H1 (cell line): ENCODE measurements around the gene ZBED1. TPM values are rescaled to one million over a fixed set of nuclear protein-coding genes. Genes with fewer than 3 reads are reported as not detected.
"Not testable (repeated sequence)": the region's sequence is repeated elsewhere in the genome, so short reads cannot be mapped to it uniquely, and the experiment has no call there.

ENCODE experiments used
- CTCF ChIA-PET: fragments of 300-600 bp; sonication (Branson Sonifier 250); formaldehyde crosslinking; loops from one replicate; lab custom pipeline; 2021; ENCODE audit not compliant: partially characterized antibody; lab: Charles Lee
- POLR2A ChIA-PET: fragments of 300-600 bp; sonication (Branson Sonifier 250); formaldehyde crosslinking; loops from one replicate; lab custom pipeline; 2021; ENCODE audit warnings: inconsistent platforms; ENCODE audit not compliant: partially characterized antibody; lab: Charles Lee
- DNase-seq, 2 experiments: peaks; one replicate each; pipeline versions ENCODE4 v3.0.0 to v3.0.0-alpha.2; 2010 to 2022; ENCODE audit warnings: low spot score in 2 of 2, low read depth in 1 of 2, mixed read lengths in 1 of 2
- FAIRE-seq: peaks from 2 replicates; lab custom pipeline; 2011; peaks lifted over from hg19 to GRCh38; lab: Jason Lieb, UNC
- H2AFZ ChIP-seq: 2 replicates; pipeline ENCODE4 v1.8.1; 2012; ENCODE audit warnings: low read length, inconsistent platforms
- H2AK5ac ChIP-seq: 2 replicates; pipeline ENCODE4 v1.6.1; 2013; ENCODE audit warnings: low read depth, low read length
- H2BK120ac ChIP-seq: replicated peaks from 2 replicates; pipeline ENCODE3; 2013; ENCODE audit warnings: low read depth, low read length, inconsistent platforms
- H2BK12ac ChIP-seq: 2 replicates; pipeline ENCODE4 v1.6.1; 2013; ENCODE audit warnings: low read depth, low read length
- H2BK15ac ChIP-seq: 2 replicates; pipeline ENCODE4 v1.6.1; 2013; ENCODE audit warnings: low read length
- H2BK20ac ChIP-seq: 2 replicates; pipeline ENCODE4 v1.6.1; 2013; ENCODE audit warnings: low read length
- H2BK5ac ChIP-seq: 2 replicates; pipeline ENCODE4 v1.6.1; 2013; ENCODE audit warnings: low read depth, low read length
- H3K14ac ChIP-seq: 2 replicates; pipeline ENCODE4 v1.6.1; 2013; ENCODE audit warnings: inconsistent platforms; ENCODE audit not compliant: insufficient read length
- H3K18ac ChIP-seq: 2 replicates; pipeline ENCODE4 v1.6.1; 2013; ENCODE audit warnings: low read length; ENCODE audit errors: extremely low read depth
- H3K23ac ChIP-seq: 2 replicates; pipeline ENCODE4 v1.6.1; 2013; ENCODE audit warnings: inconsistent platforms; ENCODE audit not compliant: insufficient read length
- H3K23me2 ChIP-seq: 2 replicates; pipeline ENCODE4 v1.6.1; 2013; ENCODE audit warnings: low read depth, low read length
- H3K27ac ChIP-seq: 2 replicates; pipeline ENCODE4 v1.6.1; 2011; ENCODE audit warnings: low read depth, low read length, inconsistent platforms
- H3K27me3 ChIP-seq, 4 experiments: replicated peaks in 1 of 4; 1 replicate in 1 of 4; 2 replicates in 3 of 4; pipeline versions ENCODE4 v1.6.1 to v1.8.1; 2011 to 2013; ENCODE audit warnings: low read length in 3 of 4, mild to moderate bottlenecking in 3 of 4, inconsistent platforms in 2 of 4, mixed read lengths in 2 of 4, moderate library complexity in 1 of 4; ENCODE audit not compliant: control insufficient read depth in 3 of 4, insufficient read depth in 3 of 4; ENCODE audit errors: extremely low read depth in 1 of 4
- H3K36me3 ChIP-seq, 4 experiments: 2 replicates each; pipeline versions ENCODE4 v1.6.1 to v1.8.1; 2011 to 2013; ENCODE audit warnings: mild to moderate bottlenecking in 4 of 4, low read length in 3 of 4, moderate library complexity in 2 of 4, control low read depth in 1 of 4, inconsistent platforms in 1 of 4; ENCODE audit not compliant: insufficient read depth in 4 of 4, control insufficient read depth in 2 of 4
- H3K4ac ChIP-seq: replicated peaks from 2 replicates; pipeline ENCODE3; 2013; ENCODE audit warnings: low read length, low read depth, mixed read lengths, inconsistent platforms; ENCODE audit not compliant: insufficient read length
- H3K4me1 ChIP-seq, 4 experiments: replicated peaks in 1 of 4; 1 replicate in 1 of 4; 2 replicates in 3 of 4; pipeline versions ENCODE4 v1.6.1 to v1.8.1; 2011 to 2013; ENCODE audit warnings: low read length in 3 of 4, inconsistent platforms in 2 of 4, mixed read lengths in 1 of 4; ENCODE audit not compliant: insufficient read depth in 4 of 4, control insufficient read depth in 3 of 4
- H3K4me2 ChIP-seq, 2 experiments: 2 replicates each; pipeline versions ENCODE4 v1.6.1 to v1.8.1; 2011 to 2013; ENCODE audit warnings: low read depth in 2 of 2, low read length in 2 of 2, control low read depth in 1 of 2, inconsistent platforms in 1 of 2, mild to moderate bottlenecking in 1 of 2; ENCODE audit not compliant: insufficient read depth in 1 of 2
- H3K4me3 ChIP-seq, 4 experiments: fragments of 200-600, 300-600 bp in 1 of 4; sonication (generic), shearing (Covaris generic), sonication (Bioruptor Twin) in 1 of 4; 2 replicates each; pipeline versions ENCODE4 v1.5.1 to v1.8.1; 2011 to 2016; ENCODE audit warnings: low read length in 4 of 4, low read depth in 3 of 4, control low read depth in 2 of 4, inconsistent platforms in 2 of 4, mild to moderate bottlenecking in 2 of 4, mixed read lengths in 1 of 4, moderate library complexity in 1 of 4; ENCODE audit not compliant: insufficient read depth in 2 of 4; ENCODE audit errors: extremely low read depth in 1 of 4
- H3K56ac ChIP-seq: replicated peaks from 2 replicates; pipeline ENCODE3; 2013; ENCODE audit warnings: low read depth, mild to moderate bottlenecking, mixed read lengths, low read length, inconsistent platforms; ENCODE audit not compliant: insufficient read length
- H3K79me1 ChIP-seq: 2 replicates; pipeline ENCODE4 v1.6.1; 2013; ENCODE audit warnings: low read depth, low read length, control low read depth
- H3K79me2 ChIP-seq, 2 experiments: 2 replicates each; pipeline versions ENCODE4 v1.6.1 to v1.8.1; 2012 to 2013; ENCODE audit warnings: low read length in 2 of 2, mild to moderate bottlenecking in 2 of 2, inconsistent platforms in 1 of 2; ENCODE audit not compliant: insufficient read depth in 2 of 2, control insufficient read depth in 1 of 2
- H3K9ac ChIP-seq, 4 experiments: replicated peaks in 1 of 4; 1 replicate in 1 of 4; 2 replicates in 3 of 4; pipeline versions ENCODE4 v1.6.1 to v1.8.1; 2011 to 2013; ENCODE audit warnings: low read depth in 3 of 4, low read length in 3 of 4, control low read depth in 2 of 4, mild to moderate bottlenecking in 2 of 4, moderate library complexity in 2 of 4, inconsistent platforms in 1 of 4; ENCODE audit errors: extremely low read depth in 1 of 4
- H3K9me3 ChIP-seq, 2 experiments: 2 replicates each; pipeline versions ENCODE4 v1.6.1 to v1.8.1; 2012 to 2013; ENCODE audit warnings: mild to moderate bottlenecking in 2 of 2, moderate library complexity in 2 of 2, control low read depth in 1 of 2, inconsistent platforms in 1 of 2, low read depth in 1 of 2, low read length in 1 of 2, mixed read lengths in 1 of 2; ENCODE audit not compliant: insufficient read depth in 2 of 2
- H4K20me1 ChIP-seq, 2 experiments: replicated peaks in 1 of 2; 2 replicates each; pipeline versions ENCODE3 to v1.8.1; 2011 to 2013; ENCODE audit warnings: inconsistent platforms in 2 of 2, low read length in 2 of 2, mild to moderate bottlenecking in 1 of 2; ENCODE audit not compliant: insufficient read depth in 2 of 2, control insufficient read depth in 1 of 2
- H4K5ac ChIP-seq: 2 replicates; pipeline ENCODE4 v1.6.1; 2013; ENCODE audit warnings: low read length, low read depth, mixed read lengths, inconsistent platforms; ENCODE audit not compliant: insufficient read length
- H4K8ac ChIP-seq: 2 replicates; pipeline ENCODE4 v1.8.0; 2013; ENCODE audit warnings: mild to moderate bottlenecking, moderate library complexity, low read length, inconsistent platforms; ENCODE audit not compliant: insufficient read depth; ENCODE audit errors: extremely low read depth
- H4K91ac ChIP-seq: replicated peaks from 2 replicates; pipeline ENCODE3; 2013; ENCODE audit warnings: low read length, mixed read lengths, inconsistent platforms; ENCODE audit not compliant: insufficient read length
- POLR2AphosphoS5 ChIP-seq: IDR thresholded peaks from 2 replicates; pipeline ENCODE4 v1.6.1; 2011; ENCODE audit warnings: low read depth, low read length
- TEAD4 ChIP-seq: IDR thresholded peaks from 2 replicates; pipeline ENCODE4 v1.6.1; 2012; ENCODE audit warnings: low read depth, low read length, inconsistent platforms, mixed read lengths
- WGBS, 2 experiments: shearing (Covaris generic) in 1 of 2; methylation state at CpG; one replicate each; pipeline versions ENCODE4 v1.1.6 to v1.1.7; 2013 to 2015; ENCODE audit warnings: low lambda C conversion rate in 2 of 2, mixed read lengths in 2 of 2, inconsistent platforms in 1 of 2, low coverage in 1 of 2, missing lambda C conversion rate in 1 of 2; ENCODE audit not compliant: insufficient replicate concordance in 2 of 2, insufficient coverage in 1 of 2, insufficient read length in 1 of 2; ENCODE audit errors: extremely low coverage in 1 of 2, missing lambda C conversion rate in 1 of 2; 5-methylcytosine and 5-hydroxymethylcytosine counted together
- polyA plus RNA-seq, 7 experiments: library from polyadenylated mRNA; depleted of rRNA in 3 of 7; stranded (reverse) in 5 of 7; unstranded in 2 of 7; fragments of >200 nt in 5 of 7; fragments of 200-250 nt in 2 of 7; gene quantifications; 1 replicate in 5 of 7; 2 replicates in 1 of 7; 4 replicates in 1 of 7; pipeline versions ENCODE4 v1.2.1 to v1.2.3, GENCODE V29; 2011 to 2013; ENCODE audit warnings: missing spikeins in 2 of 7, mixed read lengths in 2 of 7
- total RNA-seq: library from RNA; stranded (reverse); fragmentation: NEBNext Ultra II Directional; extraction: Animal tissue kit (Norgen Biotek cat#: 25700); gene quantifications from 2 replicates; pipeline ENCODE4 v1.2.1, GENCODE V29; 2021
- TF ChIP-seq, protein P1 (sequence below): IDR thresholded peaks from 2 replicates; pipeline ENCODE4 v1.6.1; 2011; ENCODE audit warnings: low read length, improper control_type of control experiment

ZBED1 gene
- total and polyA plus RNA-seq, 2 of the 8 experiments (the other 6 are each of a cell fraction or from before 2014, with no cell fraction given) = 28.5 to 45.8 TPM

GRCh38 chrX:2474280-2474962, 26.4 kb downstream of the ZBED1 start (continued):
- peak; percentile 56; the same call in 1 of the 2 replicates for TF ChIP-seq TEAD4
- 0 out of 2 replicates have a peak, but pooled peaks have one; percentile 26 for TF ChIP-seq POLR2AphosphoS5
- TF ChIP-seq, protein P1, sequence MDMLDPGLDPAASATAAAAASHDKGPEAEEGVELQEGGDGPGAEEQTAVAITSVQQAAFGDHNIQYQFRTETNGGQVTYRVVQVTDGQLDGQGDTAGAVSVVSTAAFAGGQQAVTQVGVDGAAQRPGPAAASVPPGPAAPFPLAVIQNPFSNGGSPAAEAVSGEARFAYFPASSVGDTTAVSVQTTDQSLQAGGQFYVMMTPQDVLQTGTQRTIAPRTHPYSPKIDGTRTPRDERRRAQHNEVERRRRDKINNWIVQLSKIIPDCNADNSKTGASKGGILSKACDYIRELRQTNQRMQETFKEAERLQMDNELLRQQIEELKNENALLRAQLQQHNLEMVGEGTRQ = no peak

- H2BK12ac ChIP-seq, H3K4me2 ChIP-seq, H3K36me3 ChIP-seq, H3K18ac ChIP-seq, POLR2A ChIA-PET, H3K4ac ChIP-seq, H4K91ac ChIP-seq, CTCF ChIA-PET, H3K4me3 ChIP-seq, H3K14ac ChIP-seq, FAIRE-seq, H3K4me1 ChIP-seq, H2BK15ac ChIP-seq, H2AK5ac ChIP-seq, H4K20me1 ChIP-seq, H3K56ac ChIP-seq, H4K5ac ChIP-seq, H2AFZ ChIP-seq, H3K27ac ChIP-seq, H2BK120ac ChIP-seq, H4K8ac ChIP-seq, H3K9ac ChIP-seq, H2BK20ac ChIP-seq, H3K23ac ChIP-seq, H2BK5ac ChIP-seq, DNase-seq, H3K23me2 ChIP-seq, H3K27me3 ChIP-seq: not testable (repeated sequence)
- Histone ChIP-seq H3K79me2 (peaks cover 15 to 87% of the 10 kb centered on the region in 2 experiments), H3K9me3 (peaks cover 19 to 21% of the 10 kb centered on the region in 2 experiments; a peak in 3 of 4 replicates), H3K79me1 (peaks cover 20% of the 10 kb centered on the region)
- WGBS, 2 experiments = 94% methylated on average over 14 of the region's 15 CpGs; no CpG with 5 or more reads in 1 of the 2 experiments
Observed at GRCh38 chrX:2473064-2473463, 27.7 kb downstream of the ZBED1 start.
